Karpas-422 (cell line): ENCODE measurements around the gene CFI. TPM values are rescaled to one million over a fixed set of nuclear protein-coding genes. Genes with fewer than 3 reads are reported as not detected.
A peak's percentile ranks its signal among the peaks of the same experiment; 100 is the strongest.

Experiments
- DNase-seq: peaks from one replicate; pipeline ENCODE4 v3.0.0-alpha.2; 2015
- H2AFZ ChIP-seq: fragments of 200-600 bp; sonication (generic); 2 replicates; pipeline ENCODE4 v1.6.1; 2014; ENCODE audit warnings: antibody characterized with exemption, low read length, mixed read lengths
- H3K27ac ChIP-seq: fragments of 200-600 bp; sonication (generic); 2 replicates; pipeline ENCODE4 v1.5.1; 2014; ENCODE audit warnings: mild to moderate bottlenecking, low read length, moderate library complexity
- H3K27me3 ChIP-seq: fragments of 200-600 bp; sonication (generic); 2 replicates; pipeline ENCODE4 v1.6.1; 2014; ENCODE audit warnings: low read length, mixed read lengths
- H3K36me3 ChIP-seq: fragments of 200-600 bp; sonication (generic); 2 replicates; pipeline ENCODE4 v1.6.1; 2014; ENCODE audit warnings: low read length, mixed read lengths; ENCODE audit not compliant: insufficient read depth
- H3K4me1 ChIP-seq: fragments of 200-600 bp; sonication (generic); 2 replicates; pipeline ENCODE4 v1.6.1; 2014; ENCODE audit warnings: mild to moderate bottlenecking, low read length, mixed read lengths
- H3K4me2 ChIP-seq: fragments of 200-600 bp; sonication (generic); 2 replicates; pipeline ENCODE4 v1.6.1; 2014; ENCODE audit warnings: low read length, low read depth, mild to moderate bottlenecking; ENCODE audit not compliant: poor library complexity, severe bottlenecking
- H3K4me3 ChIP-seq: fragments of 200-600 bp; sonication (generic); 2 replicates; pipeline ENCODE4 v1.5.1; 2014; ENCODE audit warnings: mild to moderate bottlenecking, antibody characterized with exemption, low read length, mixed read lengths
- H3K79me2 ChIP-seq: fragments of 200-600 bp; sonication (generic); 2 replicates; pipeline ENCODE4 v1.6.1; 2014; ENCODE audit warnings: mild to moderate bottlenecking, low read length, mixed read lengths
- H3K9ac ChIP-seq: fragments of 200-600 bp; sonication (generic); 2 replicates; pipeline ENCODE4 v1.6.0; 2014; ENCODE audit warnings: low read length
- H3K9me2 ChIP-seq: fragments of 200-600 bp; sonication (generic), shearing (Covaris generic); replicated peaks from 2 replicates; pipeline ENCODE4 v1.6.0; 2014; ENCODE audit warnings: mild to moderate bottlenecking, low read length, moderate library complexity; ENCODE audit not compliant: insufficient read depth
- H3K9me3 ChIP-seq: fragments of 300-700, 200-600 bp; sonication (generic); 2 replicates; pipeline ENCODE4 v1.6.1; 2014; ENCODE audit warnings: low read length, mixed read lengths
- H4K20me1 ChIP-seq: fragments of 200-600 bp; sonication (generic); 2 replicates; pipeline ENCODE4 v1.6.1; 2014; ENCODE audit warnings: mild to moderate bottlenecking, antibody characterized with exemption, low read length, low read depth; ENCODE audit not compliant: insufficient read depth
- total RNA-seq: library from RNA; depleted of rRNA; stranded (reverse); fragments of >200 nt; shearing (Covaris generic); gene quantifications from 2 replicates; pipeline ENCODE4 v1.2.3, GENCODE V29; 2014; ENCODE audit warnings: low replicate concordance

CFI gene
- total RNA-seq, 1 experiment from 2014 or later, result not detected

DNA sequence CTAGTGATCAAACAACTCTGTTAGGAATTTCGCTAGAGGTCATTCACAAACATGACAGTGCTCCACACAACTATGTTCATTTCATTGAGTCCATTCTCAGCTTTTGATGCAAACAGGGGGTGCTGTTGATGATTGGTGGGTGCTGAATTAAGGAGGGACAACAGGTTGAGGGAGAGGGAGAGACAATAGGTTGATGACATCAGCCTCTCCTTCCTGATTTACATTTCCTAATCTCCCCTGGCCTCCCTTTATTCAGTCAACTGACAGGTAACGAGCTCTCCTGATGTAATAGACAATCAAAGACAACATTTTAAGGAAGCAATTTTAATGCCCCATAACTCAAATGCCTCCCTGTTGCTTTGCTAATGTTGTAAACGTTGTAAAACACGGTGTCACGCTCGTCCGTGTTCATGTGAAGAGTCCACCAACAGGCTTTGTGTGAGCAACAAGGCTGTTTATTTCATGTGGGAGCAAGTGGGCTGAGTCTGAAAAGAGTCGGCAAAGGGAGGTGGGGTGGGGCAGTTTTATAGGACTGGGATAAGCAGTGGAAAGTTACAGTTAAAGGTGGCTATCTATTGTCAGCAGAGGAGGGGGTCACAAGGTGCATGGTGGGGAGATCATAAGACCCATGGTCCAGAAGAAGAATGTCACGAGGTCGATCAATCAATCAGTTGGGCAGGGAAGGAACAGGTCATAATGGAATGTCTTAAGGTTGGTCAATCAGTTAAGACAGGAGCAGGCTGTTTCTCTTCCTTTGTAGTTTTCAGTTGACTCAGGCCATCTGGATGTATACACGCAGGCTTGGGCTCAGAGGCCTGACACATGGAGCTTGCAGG is 9.0 kb upstream of the CFI start:
- Histone ChIP-seq H2AFZ (peak overlapping the region; percentile 37; the same call in 1 of the 2 replicates), H3K9me2 (no peaks in the 10 kb centered on the region), H3K4me1 (peaks cover 10% of the 10 kb centered on the region), H3K9me3 (no peaks in the 10 kb centered on the region), H3K4me3 (no peak overlapping the region), H3K79me2 (peaks cover 4% of the 10 kb centered on the region), H3K27ac (no peak overlapping the region), H3K4me2 (no peak overlapping the region), H3K27me3 (no peaks in the 10 kb centered on the region), H3K36me3 (no peaks in the 10 kb centered on the region), H4K20me1 (no peaks in the 10 kb centered on the region), H3K9ac (no peak overlapping the region)
- DNase-seq, result no peak

DNA sequence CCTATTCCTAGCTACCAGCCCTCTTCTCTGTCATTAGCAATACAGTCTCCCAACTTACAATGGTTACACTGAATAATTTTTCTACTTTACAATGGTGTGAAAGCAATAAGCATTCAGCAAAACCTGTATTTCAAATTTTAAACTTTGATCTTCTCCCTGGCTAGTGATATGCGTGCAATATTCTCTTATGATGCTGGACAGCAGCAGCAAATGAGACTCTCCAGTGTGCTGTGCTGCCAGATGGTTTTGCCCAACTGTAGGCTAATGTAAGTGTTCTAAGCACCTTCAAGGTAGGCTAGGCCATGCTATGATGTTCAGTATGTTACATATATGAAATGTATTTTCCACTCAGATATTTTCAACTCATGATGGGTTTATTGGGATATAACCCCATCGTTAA is 7.9 kb upstream of the CFI start:
- Histone ChIP-seq H3K9ac (no peak overlapping the region), H3K27ac (no peak overlapping the region), H3K4me1 (peaks cover 7% of the 10 kb centered on the region), H3K9me3 (no peaks in the 10 kb centered on the region), H3K27me3 (no peaks in the 10 kb centered on the region), H3K36me3 (no peaks in the 10 kb centered on the region), H3K79me2 (no peaks in the 10 kb centered on the region), H3K9me2 (no peaks in the 10 kb centered on the region), H3K4me2 (no peak overlapping the region), H4K20me1 (no peaks in the 10 kb centered on the region), H3K4me3 (no peak overlapping the region), H2AFZ (no peak overlapping the region)
- no peak for DNase-seq

DNA sequence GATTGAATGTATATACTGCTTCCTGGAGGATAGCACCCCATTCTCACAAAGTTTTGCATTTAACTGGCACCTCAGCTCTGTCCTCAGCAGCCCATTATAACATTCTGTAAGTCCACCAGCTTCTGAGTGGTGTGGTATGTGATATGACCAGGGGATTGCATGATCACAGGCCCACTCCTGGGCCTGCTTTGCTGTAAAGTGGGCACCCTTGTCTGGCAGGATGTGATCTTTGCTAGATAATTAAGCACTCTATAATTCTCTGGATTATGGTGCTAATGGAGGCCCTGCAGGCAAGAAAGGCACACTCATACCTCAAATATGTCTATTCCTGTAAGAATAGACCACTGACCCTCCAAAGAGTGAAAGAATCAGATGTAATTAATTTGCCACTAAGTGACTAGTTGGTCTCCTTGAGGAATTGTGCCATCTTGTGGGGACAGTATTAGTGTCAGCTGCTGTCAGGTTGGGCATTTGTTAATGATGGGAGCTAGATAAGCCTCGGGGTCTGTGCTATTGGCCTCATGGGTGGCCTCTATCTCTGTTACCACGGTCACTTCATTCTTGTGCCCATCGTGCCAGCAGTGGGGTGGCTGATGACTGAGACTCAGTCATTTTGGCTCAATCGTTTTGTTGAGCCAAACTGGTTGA is 2.2 kb upstream of the CFI start:
- H3K9me2 ChIP-seq, result no peaks in the 10 kb centered on the region
- no peak overlapping the region for H3K4me3 ChIP-seq
- H3K4me2 ChIP-seq, result no peak overlapping the region
- H2AFZ ChIP-seq, result no peak overlapping the region
- H4K20me1 ChIP-seq, result no peaks in the 10 kb centered on the region
- no peaks in the 10 kb centered on the region for H3K27me3 ChIP-seq
- no peaks in the 10 kb centered on the region for H3K36me3 ChIP-seq
- no peaks in the 10 kb centered on the region for H3K9me3 ChIP-seq
- no peak overlapping the region for H3K27ac ChIP-seq
- H3K9ac ChIP-seq, result no peak overlapping the region
- no peaks in the 10 kb centered on the region for H3K79me2 ChIP-seq
- peak; percentile 83 for DNase-seq
- no peaks in the 10 kb centered on the region for H3K4me1 ChIP-seq

DNA sequence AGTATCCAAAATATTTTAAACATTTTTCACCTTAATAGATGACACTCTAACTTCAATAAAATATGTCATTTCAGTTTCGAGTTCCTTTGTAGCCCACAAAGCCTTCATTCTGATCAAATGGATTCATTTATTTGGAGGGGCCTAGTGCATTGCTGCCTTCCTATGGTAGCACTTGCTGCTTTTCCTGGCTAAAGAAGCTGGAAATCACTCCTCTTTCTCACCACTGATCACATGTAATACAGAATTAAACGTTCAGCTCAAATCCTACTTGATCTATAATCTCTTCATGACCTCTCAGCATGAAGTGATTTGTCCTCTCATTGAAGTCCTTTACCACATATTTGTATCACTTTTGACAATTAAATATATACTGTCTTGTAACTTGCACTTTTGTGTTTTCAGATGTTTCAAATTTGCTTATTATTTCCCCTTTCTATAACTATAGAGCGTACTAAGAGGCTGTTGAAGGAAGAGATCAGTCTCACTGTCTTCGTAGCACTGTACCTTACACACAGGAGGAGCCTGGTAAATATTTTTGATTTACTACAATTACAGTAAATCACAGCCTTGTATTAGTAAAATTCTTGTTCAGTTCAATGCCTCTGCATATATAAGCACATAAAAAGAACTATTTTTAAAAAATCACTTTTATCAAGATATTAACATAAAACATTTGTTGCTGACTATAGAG is 555 bp downstream of the CFI start:
- no peaks in the 10 kb centered on the region for H3K9me2 ChIP-seq
- H3K9ac ChIP-seq, result no peak overlapping the region
- no peaks in the 10 kb centered on the region for H4K20me1 ChIP-seq
- no peak overlapping the region for H3K27ac ChIP-seq
- no peaks in the 10 kb centered on the region for H3K79me2 ChIP-seq
- H3K27me3 ChIP-seq, result no peaks in the 10 kb centered on the region
- H3K4me2 ChIP-seq, result no peak overlapping the region
- no peaks in the 10 kb centered on the region for H3K4me1 ChIP-seq
- no peak for DNase-seq
- no peaks in the 10 kb centered on the region for H3K9me3 ChIP-seq
- H3K4me3 ChIP-seq, result no peak overlapping the region
- H3K36me3 ChIP-seq, result no peaks in the 10 kb centered on the region
- H2AFZ ChIP-seq, result peak overlapping the region; percentile 41; the same call in 1 of the 2 replicates

DNA sequence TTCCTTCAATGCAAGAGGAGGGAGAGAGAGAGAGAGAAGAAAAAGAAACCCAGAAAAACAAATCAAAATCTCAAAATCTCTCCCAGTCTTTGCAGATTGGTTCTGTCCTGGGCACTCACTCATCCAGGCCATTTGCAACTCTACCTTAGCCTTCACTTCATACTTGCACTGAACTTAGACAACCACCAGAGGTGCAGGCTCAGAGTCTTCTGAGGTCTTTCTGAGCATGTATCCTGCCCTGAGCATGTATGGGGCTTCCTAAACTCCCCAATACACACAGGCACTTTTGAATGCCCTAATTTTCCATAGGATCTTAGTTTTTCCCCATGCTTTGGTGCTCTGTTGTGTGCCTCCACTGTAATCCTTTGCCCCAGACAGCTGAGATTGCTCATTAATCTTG is 2.9 kb downstream of the CFI start:
- H3K4me3 ChIP-seq, result no peak overlapping the region
- H3K36me3 ChIP-seq, result no peaks in the 10 kb centered on the region
- H3K4me1 ChIP-seq, result no peaks in the 10 kb centered on the region
- H3K9me2 ChIP-seq, result no peaks in the 10 kb centered on the region
- no peak overlapping the region for H3K4me2 ChIP-seq
- no peaks in the 10 kb centered on the region for H3K9me3 ChIP-seq
- H3K27me3 ChIP-seq, result no peaks in the 10 kb centered on the region
- 0 out of 2 replicates have a peak overlapping the region, but pooled peaks have one; percentile 13 for H2AFZ ChIP-seq
- no peak overlapping the region for H3K27ac ChIP-seq
- H4K20me1 ChIP-seq, result no peaks in the 10 kb centered on the region
- no peaks in the 10 kb centered on the region for H3K79me2 ChIP-seq
- no peak overlapping the region for H3K9ac ChIP-seq
- peak; percentile 46 for DNase-seq

DNA sequence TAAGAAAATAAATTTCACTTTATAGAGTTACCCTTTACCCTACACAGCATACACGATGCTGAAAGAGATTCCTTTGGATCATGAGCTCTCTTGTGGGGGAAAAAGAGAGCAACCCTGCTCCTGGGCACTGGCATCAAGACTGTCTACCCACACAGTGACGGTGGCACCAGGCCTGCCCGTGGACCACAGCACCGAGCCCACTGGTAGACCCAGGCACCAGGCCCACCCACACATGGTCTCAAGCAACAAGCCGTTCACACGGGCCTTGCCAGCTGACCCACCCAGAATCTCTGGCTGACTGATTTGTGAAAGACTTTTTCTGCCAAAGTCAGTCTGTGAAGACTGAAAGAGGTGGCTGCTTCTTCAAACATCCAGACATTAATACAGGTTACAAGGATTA is 6.7 kb downstream of the CFI start:
- no peaks in the 10 kb centered on the region for H3K9me3 ChIP-seq
- no peak overlapping the region for H3K4me3 ChIP-seq
- H3K9ac ChIP-seq, result no peak overlapping the region
- no peaks in the 10 kb centered on the region for H3K36me3 ChIP-seq
- H3K27ac ChIP-seq, result no peak overlapping the region
- H3K9me2 ChIP-seq, result no peaks in the 10 kb centered on the region
- no peak overlapping the region for H2AFZ ChIP-seq
- no peaks in the 10 kb centered on the region for H4K20me1 ChIP-seq
- no peaks in the 10 kb centered on the region for H3K27me3 ChIP-seq
- H3K4me1 ChIP-seq, result no peaks in the 10 kb centered on the region
- DNase-seq, result no peak
- H3K4me2 ChIP-seq, result no peak overlapping the region
- no peaks in the 10 kb centered on the region for H3K79me2 ChIP-seq

DNA sequence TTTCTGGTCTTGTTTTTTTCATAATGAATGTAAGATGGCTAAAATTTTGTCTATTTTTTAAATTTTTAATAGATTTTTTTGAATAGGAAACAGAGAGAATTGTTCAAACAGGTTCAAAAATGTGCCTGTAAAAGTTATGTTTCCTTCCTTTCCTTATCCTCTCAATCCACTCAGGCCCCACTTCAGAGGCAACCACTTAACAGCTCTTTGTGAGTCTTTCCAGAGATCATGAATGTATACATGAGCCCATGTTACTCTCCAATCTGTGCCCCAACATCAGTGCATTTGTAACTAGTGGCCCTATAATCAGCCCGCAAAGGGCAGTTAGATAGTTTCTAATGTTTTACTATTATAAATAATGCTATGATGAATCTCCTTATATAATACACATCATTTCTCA is 14.0 kb downstream of the CFI start:
- H3K36me3 ChIP-seq, result no peaks in the 10 kb centered on the region
- no peaks in the 10 kb centered on the region for H3K27me3 ChIP-seq
- H3K27ac ChIP-seq, result no peak overlapping the region
- H3K9me3 ChIP-seq, result no peaks in the 10 kb centered on the region
- H3K4me1 ChIP-seq, result no peaks in the 10 kb centered on the region
- H3K4me3 ChIP-seq, result no peak overlapping the region
- no peaks in the 10 kb centered on the region for H3K79me2 ChIP-seq
- no peak overlapping the region for H3K9ac ChIP-seq
- H3K4me2 ChIP-seq, result no peak overlapping the region
- no peak overlapping the region for H2AFZ ChIP-seq
- no peaks in the 10 kb centered on the region for H4K20me1 ChIP-seq
- H3K9me2 ChIP-seq, result no peaks in the 10 kb centered on the region
- no peak for DNase-seq

DNA sequence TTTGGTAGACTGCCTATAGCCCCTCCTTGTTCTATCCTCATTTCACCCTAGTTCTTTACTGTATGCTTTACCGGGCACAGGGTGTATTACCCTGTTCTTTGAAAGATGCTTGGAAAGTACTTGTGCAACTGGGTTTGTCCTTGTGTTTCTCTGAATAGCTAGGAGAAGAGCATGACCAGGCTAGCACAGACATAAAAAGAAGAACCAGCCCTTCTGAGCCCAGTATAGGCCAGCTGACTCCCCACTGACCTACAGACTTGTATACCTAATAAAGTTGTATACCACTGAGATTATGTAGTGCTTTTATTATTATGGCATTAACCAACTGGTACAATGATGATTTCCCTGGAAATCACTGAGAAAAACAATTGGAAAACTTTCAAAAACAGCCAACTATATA is 15.0 kb downstream of the CFI start:
- Histone ChIP-seq H3K27ac (no peak overlapping the region), H3K36me3 (no peaks in the 10 kb centered on the region)
- DNase-seq, result no peak

More for the DNA sequence above, 15.0 kb downstream of the CFI start:
- H3K79me2 ChIP-seq, result no peaks in the 10 kb centered on the region
- H4K20me1 ChIP-seq, result no peaks in the 10 kb centered on the region
- no peaks in the 10 kb centered on the region for H3K9me3 ChIP-seq
- no peak overlapping the region for H3K4me3 ChIP-seq
- H3K9me2 ChIP-seq, result no peaks in the 10 kb centered on the region
- no peak overlapping the region for H3K9ac ChIP-seq
- no peak overlapping the region for H3K4me2 ChIP-seq
- no peaks in the 10 kb centered on the region for H3K27me3 ChIP-seq
- no peaks in the 10 kb centered on the region for H3K4me1 ChIP-seq
- no peak overlapping the region for H2AFZ ChIP-seq
